ENCODE measurements around the gene FAM8A1. TPM values are rescaled to one million over a fixed set of nuclear protein-coding genes. Genes with fewer than 3 reads are reported as not detected.

The FAM8A1 gene
- total RNA-seq, 4 donors from 2014 or later: 22.3 to 38.8 (median 28.7) TPM

- TF ChIP-seq POLR2A (IDR thresholded peaks at IDR 0.05): no peak
- TF ChIP-seq EP300 (IDR thresholded peaks at IDR 0.05): no peak
- no peak for TF ChIP-seq CTCF (IDR thresholded peaks at IDR 0.05)
- no peak for TF ChIP-seq POLR2AphosphoS5 (IDR thresholded peaks at IDR 0.05)
- DNase-seq (ENCODE audit: low spot score in 2 of 2): no peak
- H3K9me3 ChIP-seq: no peaks in the 10 kb centered on the region
- H3K27ac ChIP-seq: no peak overlapping the region
- H3K36me3 ChIP-seq: peaks cover 62% of the 10 kb centered on the region
- WGBS: 94% methylated on average over 3 of the region's 3 CpGs
- peaks cover 14% of the 10 kb centered on the region for H3K4me1 ChIP-seq
- no peaks in the 10 kb centered on the region for H3K27me3 ChIP-seq
- no peak overlapping the region for H3K4me3 ChIP-seq
Measured at GRCh38 chr6:17648745-17649144, 48.6 kb downstream of the FAM8A1 start.

GRCh38 chr6:17650656-17651309 lies 50.7 kb downstream of the FAM8A1 start:
- DNase-seq (ENCODE audit: low spot score in 2 of 2): no peak
- Histone ChIP-seq H3K4me1 (peaks cover 14% of the 10 kb centered on the region), H3K9me3 (no peaks in the 10 kb centered on the region), H3K27me3 (no peaks in the 10 kb centered on the region), H3K4me3 (no peak overlapping the region), H3K27ac (no peak overlapping the region), H3K36me3 (peaks cover 44% of the 10 kb centered on the region)
- TF ChIP-seq CTCF (IDR thresholded peaks at IDR 0.05) (no peak), POLR2AphosphoS5 (IDR thresholded peaks at IDR 0.05) (no peak), POLR2A (IDR thresholded peaks at IDR 0.05) (no peak), EP300 (IDR thresholded peaks at IDR 0.05) (no peak)
- 82% methylated on average over 3 of the region's 3 CpGs for WGBS

- H3K27me3 ChIP-seq: no peaks in the 10 kb centered on the region
- no peaks in the 10 kb centered on the region for H3K9me3 ChIP-seq
- H3K4me1 ChIP-seq: peaks cover 14% of the 10 kb centered on the region
- TF ChIP-seq CTCF (IDR thresholded peaks at IDR 0.05) (no peak), POLR2AphosphoS5 (IDR thresholded peaks at IDR 0.05) (no peak), POLR2A (IDR thresholded peaks at IDR 0.05) (no peak), EP300 (IDR thresholded peaks at IDR 0.05) (no peak)
- peaks cover 32% of the 10 kb centered on the region for H3K36me3 ChIP-seq
- 64% methylated on average over 5 of the region's 5 CpGs for WGBS
- no peak for DNase-seq (ENCODE audit: low spot score in 2 of 2)
- no peak overlapping the region for H3K27ac ChIP-seq
- no peak overlapping the region for H3K4me3 ChIP-seq
Measured at GRCh38 chr6:17653198-17653882, 53.2 kb downstream of the FAM8A1 start.

GRCh38 chr6:17656092-17656491 lies 56.0 kb downstream of the FAM8A1 start:
- Histone ChIP-seq H3K27ac (no peak overlapping the region), H3K27me3 (no peaks in the 10 kb centered on the region), H3K4me3 (no peak overlapping the region), H3K4me1 (peaks cover 11% of the 10 kb centered on the region), H3K36me3 (peaks cover 33% of the 10 kb centered on the region), H3K9me3 (no peaks in the 10 kb centered on the region)
- no peak for DNase-seq (ENCODE audit: low spot score in 2 of 2)
- WGBS: 94% methylated on average over 1 of the region's 1 CpG
- TF ChIP-seq EP300 (IDR thresholded peaks at IDR 0.05): no peak
- no peak for TF ChIP-seq POLR2AphosphoS5 (IDR thresholded peaks at IDR 0.05)
- no peak for TF ChIP-seq POLR2A (IDR thresholded peaks at IDR 0.05)
- no peak for TF ChIP-seq CTCF (IDR thresholded peaks at IDR 0.05)

- 56% methylated on average over 3 of the region's 3 CpGs for WGBS
- H3K4me3 ChIP-seq: no peak overlapping the region
- TF ChIP-seq POLR2A (IDR thresholded peaks at IDR 0.05): no peak
- no peak for TF ChIP-seq CTCF (IDR thresholded peaks at IDR 0.05)
- H3K4me1 ChIP-seq: peaks cover 11% of the 10 kb centered on the region
- DNase-seq (ENCODE audit: low spot score in 2 of 2): no peak
- H3K27me3 ChIP-seq: no peaks in the 10 kb centered on the region
- no peak overlapping the region for H3K27ac ChIP-seq
- no peaks in the 10 kb centered on the region for H3K9me3 ChIP-seq
- peaks cover 36% of the 10 kb centered on the region for H3K36me3 ChIP-seq
Measured at GRCh38 chr6:17656644-17657043, 56.5 kb downstream of the FAM8A1 start.

All from suprapubic skin (tissue), 4 donors.